NCI-H345 treated with DMSO at 0.1 percent for 48 hours (cell line): ENCODE data around the gene ZEB2.
A peak's percentile ranks its signal among the peaks of the same experiment; 100 is the strongest.

ENCODE experiments used
- DNase-seq: peaks from one replicate; lab custom pipeline; 2025; ENCODE audit not compliant: unreplicated experiment; lab: John Stamatoyannopoulos, UW

The ZEB2 gene

DNA sequence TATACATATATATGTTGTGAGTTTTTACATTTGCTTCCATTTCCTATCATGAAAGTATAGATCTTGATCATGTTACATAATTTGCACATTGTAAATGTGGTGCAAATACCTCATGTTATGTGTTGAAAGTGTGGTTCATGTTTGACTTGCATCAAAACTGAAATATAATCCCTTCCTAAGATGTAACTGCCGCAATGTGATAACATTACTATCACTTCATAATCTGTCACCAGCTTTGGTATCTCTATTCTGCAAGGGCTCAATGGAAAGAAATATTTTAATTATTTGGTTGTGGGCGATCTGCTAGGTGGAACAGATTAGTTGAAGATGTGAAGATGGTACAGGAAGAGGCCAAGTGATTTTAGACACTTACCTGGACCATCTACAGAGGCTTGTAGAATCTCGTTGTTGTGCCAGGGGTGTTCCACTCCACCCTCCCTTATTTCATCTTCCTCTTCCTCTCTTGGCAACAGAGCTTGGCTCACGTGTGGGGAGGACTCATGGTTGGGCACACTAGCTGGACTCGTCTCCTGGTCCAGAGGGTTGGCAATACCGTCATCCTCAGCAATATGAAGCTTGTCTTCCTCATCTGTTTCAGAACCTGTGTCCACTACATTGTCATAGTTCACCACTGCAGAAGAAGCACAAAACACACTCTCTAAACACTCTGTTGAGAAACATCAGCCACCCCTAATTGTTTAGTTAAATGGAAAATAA is 90.4 kb downstream of the ZEB2 start:
- DNase-seq: no peak

DNA sequence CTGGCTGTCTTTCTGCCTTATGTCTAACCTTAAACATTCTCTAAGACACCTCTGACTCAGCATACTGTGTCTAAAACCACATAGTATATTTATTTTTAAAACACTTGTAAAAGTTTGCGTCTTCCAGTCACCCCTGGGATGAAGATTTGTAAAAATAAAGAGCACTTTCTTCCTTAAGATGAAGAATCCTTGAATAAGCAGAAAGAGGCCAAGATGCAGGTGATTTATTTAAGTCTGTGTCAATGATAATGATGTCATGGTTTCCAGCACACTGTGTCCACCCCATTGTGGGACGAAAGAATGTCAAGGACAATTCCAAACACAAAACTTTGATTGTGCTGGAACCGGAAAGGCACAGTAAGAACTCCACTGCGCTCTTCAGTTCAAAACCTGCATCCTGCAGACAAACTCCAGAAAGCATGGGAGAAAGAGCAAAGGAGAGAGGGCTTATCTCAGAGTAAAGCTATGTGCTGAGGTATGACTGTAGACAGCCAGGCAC is 92.9 kb downstream of the ZEB2 start:
- no peak for DNase-seq

DNA sequence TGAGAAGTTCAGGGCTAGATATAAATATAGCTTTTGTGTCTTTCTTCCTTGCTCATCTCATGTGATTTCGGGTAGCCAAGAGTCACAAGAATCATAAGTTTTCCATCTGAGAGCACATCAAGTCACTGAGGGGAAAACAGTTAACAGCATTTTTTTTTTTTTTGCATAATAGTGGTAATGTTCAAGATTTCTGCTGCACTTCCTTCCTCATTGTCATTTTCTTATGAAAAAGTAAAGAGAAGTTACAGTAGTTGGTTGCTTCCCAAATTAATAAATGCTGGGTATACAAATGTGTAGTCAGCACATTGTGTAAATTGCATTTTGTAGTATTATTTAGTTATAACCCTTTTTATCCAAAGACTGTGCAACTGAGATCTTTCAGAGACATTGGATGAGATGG is 93.6 kb downstream of the ZEB2 start:
- no peak for DNase-seq

DNA sequence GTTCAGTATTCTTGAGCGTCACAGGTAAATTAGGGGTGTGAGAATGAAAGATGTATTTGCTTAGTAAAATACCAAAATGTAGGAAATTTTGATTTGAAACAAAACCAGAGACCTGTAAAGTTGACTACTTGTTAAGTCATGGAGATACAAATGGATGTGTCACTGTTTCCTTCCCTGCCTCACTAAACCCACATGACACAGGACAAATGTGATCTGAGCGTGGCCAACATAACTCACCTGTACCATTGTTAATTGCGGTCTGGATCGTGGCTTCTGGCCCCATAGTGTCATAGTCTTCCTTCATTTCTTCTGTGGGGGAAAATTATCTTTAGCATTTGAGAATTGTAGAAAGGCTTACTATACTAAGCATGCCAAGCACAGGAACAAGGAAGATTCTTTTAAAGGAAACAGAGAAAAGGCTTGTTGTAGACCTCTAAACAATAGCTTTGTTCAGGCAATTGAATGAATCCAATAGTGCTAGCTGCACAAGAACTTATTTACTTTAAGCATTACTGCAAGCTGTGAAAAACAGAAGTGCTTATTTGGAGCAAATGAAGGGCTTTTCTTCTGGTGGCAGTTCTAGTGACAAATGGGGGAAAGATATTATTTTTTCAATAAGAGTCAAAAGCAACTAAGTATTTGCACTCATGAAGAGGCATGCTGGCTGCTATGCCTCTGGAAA is 95.2 kb downstream of the ZEB2 start:
- DNase-seq: peak; percentile 21

DNA sequence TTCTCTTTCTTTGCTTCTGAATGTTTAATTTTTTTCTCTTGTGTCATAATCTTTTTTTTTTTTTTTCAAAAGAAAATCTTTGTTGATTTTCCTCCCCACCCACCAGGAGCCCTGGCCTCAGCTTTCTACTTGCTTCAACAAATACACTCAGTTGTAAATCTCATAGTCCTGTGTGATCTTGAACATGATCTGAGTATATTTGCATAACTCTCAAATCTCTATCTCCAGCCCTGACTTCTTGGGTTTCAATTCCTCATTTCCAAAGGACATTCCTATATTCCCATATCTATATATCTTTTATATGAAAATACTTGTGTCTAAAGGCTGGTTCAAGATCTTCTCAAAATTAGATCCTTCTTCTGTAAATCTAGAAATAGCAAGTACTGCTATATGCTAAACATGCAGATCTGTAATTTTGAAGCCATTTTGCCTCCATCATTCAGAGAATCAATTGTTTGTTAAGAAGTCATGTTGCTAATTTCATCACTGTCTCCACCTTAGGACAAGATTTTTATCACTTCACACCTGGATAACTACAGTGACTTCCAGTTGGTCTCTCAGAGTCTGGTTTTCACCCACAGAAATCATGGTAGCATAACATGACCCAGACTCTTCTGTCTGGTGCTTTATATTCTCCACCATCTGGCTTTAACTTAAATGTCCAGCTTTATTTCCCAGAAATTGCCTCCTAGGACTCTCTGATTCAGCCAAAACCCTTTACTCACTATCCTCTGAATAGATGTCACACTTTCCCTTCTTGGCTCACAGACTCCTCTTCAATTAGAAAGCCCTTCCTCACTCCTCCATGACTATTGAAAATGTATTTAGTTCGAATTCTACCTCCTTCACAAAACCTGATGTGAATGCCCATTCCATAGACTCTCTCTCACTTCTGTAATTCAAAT is 98.1 kb downstream of the ZEB2 start:
- no peak for DNase-seq

DNA sequence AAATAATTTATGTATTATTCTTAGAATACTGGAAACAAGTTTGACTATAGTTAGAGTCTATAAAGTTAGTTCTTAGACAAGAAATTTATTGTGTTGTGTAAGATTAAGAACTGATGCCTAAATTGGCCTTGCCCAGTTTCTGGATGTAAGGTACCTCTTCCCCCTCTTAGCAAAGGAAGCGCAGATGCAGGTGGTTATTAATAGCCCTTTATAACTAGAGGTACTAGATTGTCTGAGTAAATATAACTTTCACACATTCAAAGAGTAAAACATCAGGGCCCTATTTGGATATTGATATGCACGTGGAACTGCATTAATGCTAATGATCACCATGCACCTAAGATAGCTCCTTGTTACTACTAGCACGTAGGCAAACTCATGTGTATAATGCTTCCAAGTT is 100.7 kb downstream of the ZEB2 start:
- no peak for DNase-seq

DNA sequence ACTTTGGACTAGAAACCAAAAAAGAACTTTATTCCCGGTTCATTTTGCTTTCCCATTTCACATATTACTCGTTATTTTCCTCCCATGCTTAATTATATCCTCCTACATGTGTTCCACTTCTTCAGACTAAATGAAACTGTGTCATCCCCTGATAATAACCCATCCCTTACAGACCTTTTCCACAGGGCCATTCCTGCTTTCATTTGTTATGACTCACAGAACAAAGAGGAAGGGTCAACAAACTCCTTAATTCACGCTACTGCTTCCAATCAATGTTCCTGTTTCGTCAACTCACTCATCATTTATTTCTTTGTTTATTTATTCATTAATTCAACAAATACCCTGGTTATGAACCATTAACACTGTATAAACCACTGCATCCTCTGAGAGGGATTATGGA is 104.5 kb downstream of the ZEB2 start:
- DNase-seq: no peak

DNA sequence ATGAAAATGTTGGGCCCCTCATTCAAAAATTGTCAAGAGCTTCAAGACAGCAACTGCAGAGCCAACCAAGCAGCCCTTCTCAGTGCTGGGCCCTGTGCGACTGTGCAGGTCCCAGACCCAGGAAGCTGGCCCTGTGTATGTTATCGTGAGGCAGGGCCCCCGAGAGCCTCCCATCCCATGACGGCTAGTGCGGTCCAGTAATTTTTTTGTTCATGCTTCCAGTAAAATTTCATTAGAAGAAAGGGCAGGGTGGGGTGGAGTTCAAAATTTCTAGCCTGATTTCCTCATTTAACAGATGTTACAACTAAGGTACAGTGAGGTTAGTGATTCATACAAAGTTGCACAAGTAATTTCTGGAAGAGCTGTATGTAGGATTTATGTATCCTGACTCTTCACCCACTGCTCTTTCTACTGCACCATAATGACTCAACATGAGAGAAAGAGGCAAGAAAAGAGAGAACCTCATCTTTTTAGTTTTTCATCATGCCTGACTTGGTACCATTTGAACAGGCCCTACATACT is 105.5 kb downstream of the ZEB2 start:
- DNase-seq: no peak

DNA sequence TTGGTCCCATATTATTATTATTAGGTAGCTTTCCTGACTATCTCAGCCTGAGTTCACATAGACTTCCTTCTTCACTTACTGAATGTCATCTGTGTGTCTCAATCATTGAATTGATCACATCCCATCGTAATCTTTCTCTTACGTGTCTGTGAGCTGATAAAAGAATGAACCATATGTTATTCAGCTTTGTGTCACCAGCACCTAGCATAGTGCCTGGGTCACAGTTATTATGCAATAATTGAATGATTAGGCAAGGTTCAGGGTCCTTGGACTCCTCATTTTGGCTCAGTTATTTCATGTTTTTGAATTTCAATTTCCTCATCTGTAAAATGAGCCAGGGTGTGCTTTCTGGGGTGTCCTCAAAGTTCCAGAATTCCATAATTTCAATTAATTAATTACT is 107.2 kb downstream of the ZEB2 start:
- no peak for DNase-seq

DNA sequence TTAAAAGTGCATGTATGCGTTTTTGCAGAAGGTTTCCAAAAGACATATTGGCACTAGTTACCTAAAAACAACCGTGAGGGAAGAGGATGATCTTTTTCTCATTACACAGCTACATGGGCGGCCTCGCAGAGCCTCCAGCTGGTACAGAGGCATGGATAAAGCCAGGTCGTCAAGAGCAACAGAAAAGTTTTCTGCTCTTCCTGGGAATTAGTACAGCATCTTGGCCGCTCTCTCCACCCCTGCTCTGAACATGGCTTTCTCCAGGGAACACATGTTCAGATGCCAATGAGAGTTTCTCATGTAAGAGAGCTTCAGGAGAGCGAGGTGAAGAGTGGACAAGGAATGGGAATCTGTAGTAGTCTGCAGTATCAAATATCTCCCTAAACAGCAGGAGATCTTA is 108.4 kb downstream of the ZEB2 start:
- no peak for DNase-seq

DNA sequence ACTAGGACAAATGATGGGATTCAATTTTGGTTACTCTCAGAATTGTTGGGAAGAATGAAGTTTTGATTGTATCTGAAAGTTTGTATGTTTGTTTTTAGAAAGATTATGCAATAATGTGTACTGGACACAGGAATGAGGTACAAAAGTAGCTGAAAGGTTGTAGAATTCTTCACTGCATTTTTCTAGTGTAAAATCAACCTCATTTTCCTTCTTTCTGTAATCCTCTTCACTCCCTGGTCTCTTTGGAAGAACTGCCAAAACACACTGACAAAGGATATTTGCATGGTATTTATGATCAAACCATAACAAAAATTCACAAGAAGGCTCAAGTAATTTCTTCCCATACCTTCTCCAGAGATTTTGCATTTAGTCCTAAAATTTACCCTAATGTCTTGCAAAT is 110.7 kb downstream of the ZEB2 start:
- DNase-seq: no peak

DNA sequence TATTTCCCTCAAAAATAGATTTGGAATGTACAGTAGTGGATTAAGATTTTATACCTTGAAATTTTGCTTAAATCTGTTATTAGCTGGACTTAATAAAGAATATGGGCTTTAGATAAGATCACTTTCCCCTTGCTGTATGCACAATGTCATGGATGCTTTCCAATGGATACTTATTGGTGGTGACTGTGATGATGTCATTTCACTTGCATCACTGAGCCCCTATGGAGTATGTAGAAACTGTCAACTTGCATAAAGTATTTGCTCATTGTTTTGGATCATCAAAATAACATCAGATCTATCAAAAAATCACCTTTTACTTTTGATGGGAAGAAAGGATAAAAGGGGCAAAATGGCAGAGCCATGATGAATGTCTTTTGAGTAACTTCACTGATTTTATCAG is 112.7 kb downstream of the ZEB2 start:
- no peak for DNase-seq

DNA sequence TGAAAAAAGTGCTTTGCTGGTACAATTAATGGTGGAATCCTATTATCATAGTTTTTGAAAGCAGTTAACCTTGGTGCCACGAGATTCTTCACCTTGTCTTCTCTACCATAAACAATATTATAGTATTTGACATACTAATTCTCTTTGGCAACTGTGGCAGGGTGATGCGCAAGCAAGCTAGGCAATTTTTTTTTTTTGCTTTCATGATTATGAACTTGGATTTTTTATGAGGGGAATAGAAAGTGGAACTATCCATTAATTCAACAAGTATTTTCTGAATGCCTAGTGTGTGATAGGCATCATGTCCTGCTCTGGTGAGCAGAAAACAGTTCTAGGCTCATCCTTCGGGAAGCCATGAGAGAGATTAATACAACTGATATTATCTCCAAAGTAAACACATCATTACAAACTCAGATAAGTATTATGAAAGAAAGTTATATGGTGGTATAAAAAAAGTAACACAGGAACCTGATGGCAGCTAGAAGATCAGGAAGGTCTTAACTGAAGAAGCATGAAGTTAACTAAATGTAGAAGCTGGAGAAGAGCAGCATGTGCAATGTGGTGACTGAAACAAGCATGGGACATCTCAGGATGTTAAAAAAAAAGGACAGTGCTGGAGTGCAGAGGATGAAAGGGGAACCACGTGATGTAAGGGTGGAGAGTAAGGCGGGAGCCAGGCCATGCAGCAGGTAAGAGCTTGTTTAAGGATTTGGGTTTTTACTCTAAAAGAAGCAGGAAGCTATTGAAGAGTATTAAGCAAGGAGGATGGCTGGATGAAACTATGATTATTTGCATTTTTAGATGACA is 113.7 kb downstream of the ZEB2 start:
- no peak for DNase-seq

DNA sequence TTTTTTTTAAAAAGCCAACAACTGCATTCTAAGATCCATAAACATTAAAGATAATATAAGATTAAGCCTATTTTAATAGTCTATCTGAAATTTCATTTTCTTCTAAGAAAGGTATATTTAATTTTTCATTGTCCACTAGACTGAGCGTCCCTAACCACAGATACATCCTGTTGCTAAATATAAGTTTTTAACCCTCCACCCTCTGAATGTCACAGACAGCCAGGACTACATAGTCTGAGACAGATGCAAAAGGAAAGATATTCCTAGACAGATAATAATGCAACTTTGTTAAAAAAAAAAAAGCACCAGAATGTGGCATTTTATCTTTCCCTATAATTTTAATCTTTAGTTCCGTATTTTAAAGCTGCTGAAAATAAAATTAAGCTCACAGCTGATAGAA is 114.6 kb downstream of the ZEB2 start:
- no peak for DNase-seq

DNA sequence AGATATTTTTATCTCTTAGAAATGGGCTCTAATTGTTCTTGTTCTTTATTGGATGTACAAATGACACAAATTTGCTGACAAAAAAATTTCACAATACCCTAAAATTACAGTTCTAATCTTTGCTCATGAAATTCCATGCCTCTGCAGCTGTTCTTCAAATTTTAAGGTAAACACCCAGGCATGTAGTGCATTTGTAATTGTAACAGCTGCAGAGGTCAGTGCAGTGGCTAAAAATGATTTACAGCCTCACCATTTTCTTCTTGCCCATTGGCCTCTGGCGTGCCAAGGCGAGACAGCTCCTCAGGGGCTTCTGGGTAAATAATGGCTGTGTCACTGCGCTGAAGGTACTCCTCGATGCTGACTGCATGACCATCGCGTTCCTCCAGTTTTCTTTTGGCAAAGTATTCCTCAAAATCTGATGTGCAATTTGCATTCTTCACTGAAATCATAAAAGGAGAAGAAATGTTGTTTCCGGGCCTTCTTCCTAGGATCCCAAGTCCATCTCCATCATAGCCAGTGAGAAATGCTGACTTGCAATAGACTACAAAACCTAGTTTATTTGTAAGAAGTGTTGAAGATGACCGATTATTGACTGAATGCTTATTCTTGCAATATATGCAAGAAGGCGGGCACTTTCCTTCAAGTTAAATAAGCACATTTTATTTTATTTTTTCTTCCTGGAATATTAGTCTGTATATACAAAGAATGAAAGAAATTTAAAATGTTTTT is 115.2 kb downstream of the ZEB2 start:
- DNase-seq: no peak

DNA sequence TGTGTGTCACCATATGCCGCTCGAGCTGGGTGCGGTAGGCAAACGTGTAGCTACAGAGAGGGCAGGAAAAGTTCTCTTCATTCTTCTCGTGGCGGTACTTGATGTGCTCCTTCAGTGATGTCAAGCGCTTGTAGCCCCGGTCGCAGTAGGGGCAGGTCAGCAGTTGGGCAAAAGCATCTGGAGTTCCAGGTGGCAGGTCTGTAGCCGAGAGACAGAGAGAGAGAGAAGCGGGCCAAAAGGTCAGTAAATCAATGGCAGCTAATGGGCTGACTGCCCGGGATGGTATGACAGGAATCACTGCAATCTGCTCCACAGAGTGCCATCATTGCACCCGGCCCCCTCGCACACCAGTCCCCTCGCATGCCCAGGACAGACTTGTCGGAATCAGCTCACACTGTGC is 116.0 kb downstream of the ZEB2 start:
- DNase-seq: no peak

DNA sequence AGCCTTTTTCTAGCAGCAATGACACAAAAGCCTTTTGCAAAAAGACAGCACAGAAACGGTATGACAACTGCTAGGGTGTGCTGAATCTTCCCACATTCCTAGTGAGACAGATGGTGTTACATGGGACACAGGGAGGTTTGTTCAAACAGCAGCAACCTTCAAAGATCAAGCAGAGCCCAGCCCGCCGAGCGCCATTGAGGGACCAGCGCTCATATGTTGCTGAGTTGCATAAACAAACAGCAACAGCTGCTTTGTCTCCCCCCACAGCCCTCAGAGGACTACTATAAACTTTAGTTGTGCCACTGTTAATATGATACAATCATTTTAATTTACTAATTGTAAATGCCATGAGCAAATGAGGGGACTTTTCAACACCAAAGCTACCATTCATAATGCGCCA is 117.7 kb downstream of the ZEB2 start:
- DNase-seq: no peak

DNA sequence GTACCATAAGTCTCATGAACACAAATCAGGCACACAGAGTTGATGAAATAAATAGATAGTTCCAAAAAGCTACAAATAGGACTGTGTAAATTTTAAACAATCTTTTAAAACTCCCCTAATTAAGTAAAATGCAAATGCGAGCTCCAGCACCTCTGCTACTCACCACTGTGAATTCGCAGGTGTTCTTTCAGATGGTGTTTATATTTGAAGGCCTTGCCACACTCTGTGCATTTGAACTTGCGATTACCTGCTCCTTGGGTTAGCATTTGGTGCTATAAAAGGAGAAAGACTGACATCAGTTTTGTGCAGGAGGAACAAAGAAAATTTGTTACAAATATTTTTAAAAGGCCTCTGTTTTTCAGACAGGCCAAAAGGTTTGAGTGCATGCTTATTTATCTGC is 118.9 kb downstream of the ZEB2 start:
- DNase-seq: no peak

DNA sequence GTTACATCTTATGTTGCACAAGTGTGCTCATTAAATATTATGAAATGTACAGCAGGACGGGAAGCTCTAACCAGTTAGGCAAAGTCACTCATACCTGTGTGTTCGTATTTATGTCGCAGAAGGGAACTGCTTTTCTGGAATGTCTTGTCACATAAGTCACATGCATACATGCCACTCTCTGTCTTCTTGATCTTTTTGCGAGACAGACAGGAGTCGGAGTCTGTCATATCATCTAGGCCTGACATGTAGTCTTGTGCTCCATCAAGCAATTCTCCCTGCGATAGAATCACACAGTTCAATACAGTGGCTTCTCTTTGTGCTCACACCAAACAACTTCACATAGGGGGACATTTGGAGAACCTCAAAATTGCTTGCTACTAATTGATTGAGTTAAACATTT is 123.6 kb downstream of the ZEB2 start:
- no peak for DNase-seq

DNA sequence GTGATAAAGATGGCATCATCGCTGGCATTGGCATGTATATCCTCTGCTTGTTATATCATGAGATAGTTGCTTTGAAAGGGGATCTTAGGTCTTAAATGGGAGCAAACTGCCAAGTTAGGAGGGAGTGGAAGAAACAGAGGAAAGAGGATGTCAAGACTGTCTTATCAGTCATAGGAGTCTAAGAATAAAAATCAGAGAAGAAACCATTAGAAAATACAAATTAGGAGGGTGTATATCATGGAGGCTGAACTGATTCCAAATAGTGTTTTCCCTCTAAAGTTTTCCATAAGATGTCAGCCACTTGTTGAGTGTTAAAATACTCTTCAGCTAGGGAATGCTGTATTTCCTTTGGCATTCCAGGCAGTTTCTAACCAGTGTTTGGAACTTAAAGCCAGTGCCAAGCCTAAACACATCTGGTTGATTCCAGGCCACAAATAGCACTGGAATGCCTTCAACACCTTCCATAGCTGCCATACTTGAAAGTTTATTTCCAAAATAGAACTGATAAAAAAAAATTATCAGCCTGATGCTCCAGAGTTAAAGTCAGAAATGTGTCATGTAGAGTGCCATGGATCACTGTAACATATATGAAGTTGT is 129.4 kb downstream of the ZEB2 start:
- no peak for DNase-seq
